ENCODE data around the gene DNMBP.

Gene DNMBP

DNA sequence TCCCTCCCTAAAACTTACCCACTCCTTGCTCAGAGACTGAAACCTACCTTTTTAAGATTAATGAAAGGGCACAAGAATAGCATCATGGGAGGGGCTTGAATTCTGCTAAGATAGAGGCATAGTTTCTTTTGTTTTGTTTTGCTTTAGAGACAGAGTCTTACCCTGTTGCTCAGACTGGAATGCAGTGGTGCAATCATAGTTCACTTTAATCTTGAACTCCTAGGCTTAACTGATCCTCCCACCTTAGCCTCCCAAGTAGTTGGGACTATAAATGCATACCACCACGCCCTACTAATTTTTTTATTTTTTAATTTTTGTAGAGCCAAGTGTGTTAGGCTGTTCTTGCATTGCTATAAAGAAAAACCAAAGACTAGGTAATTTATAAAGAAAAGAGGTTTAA, 17.7 kb upstream of the DNMBP start:
- TF ChIP-seq CTCF (conservative IDR thresholded peaks at IDR 0.05; ENCODE audit: low read depth, low read length), result no peak
- no peak overlapping the region for H3K4me3 ChIP-seq (ENCODE audit: low read depth, low read length)
- DNase-seq (ENCODE audit: low read depth), result no peak

DNA sequence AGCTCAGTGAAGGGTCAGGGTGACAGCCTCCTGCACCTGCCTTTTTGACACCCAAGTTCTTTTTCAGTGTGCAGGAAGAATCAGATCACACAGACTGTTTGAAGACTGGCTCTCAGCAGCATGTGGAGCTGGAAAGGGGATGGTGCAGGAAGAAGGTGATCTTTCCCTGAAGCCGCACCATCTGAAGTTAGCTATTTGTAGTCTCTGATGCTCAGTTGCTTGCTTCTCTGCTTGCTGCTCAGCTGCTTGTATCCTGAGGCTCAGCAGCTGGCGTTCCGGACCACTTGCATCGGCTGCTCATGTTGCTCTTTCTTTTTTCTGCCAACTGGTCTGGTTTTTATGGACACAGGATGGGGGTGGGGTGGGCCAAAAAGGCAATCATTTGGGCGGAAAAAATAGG, 15.8 kb upstream of the DNMBP start:
- no peak for DNase-seq (ENCODE audit: low read depth)
- no peak overlapping the region for H3K4me3 ChIP-seq (ENCODE audit: low read depth, low read length)
- TF ChIP-seq CTCF (conservative IDR thresholded peaks at IDR 0.05; ENCODE audit: low read depth, low read length), result no peak

GRCh38 chr10:100024748-100025147, 15.0 kb upstream of the DNMBP start:
- TF ChIP-seq CTCF (conservative IDR thresholded peaks at IDR 0.05; ENCODE audit: low read depth, low read length), result no peak

GRCh38 chr10:100022403-100022802, 12.7 kb upstream of the DNMBP start:
- TF ChIP-seq CTCF (conservative IDR thresholded peaks at IDR 0.05; ENCODE audit: low read depth, low read length), result no peak
- peak; percentile 78 for DNase-seq (ENCODE audit: low read depth)
- no peak overlapping the region for H3K4me3 ChIP-seq (ENCODE audit: low read depth, low read length)

More at GRCh38 chr10:100024748-100025147, 15.0 kb upstream of the DNMBP start:
- DNase-seq (ENCODE audit: low read depth), result no peak
- H3K4me3 ChIP-seq (ENCODE audit: low read depth, low read length), result no peak overlapping the region

GRCh38 chr10:100021322-100021721, 11.6 kb upstream of the DNMBP start:
- H3K4me3 ChIP-seq (ENCODE audit: low read depth, low read length), result no peak overlapping the region
- no peak for DNase-seq (ENCODE audit: low read depth)
- no peak for TF ChIP-seq CTCF (conservative IDR thresholded peaks at IDR 0.05; ENCODE audit: low read depth, low read length)

DNA sequence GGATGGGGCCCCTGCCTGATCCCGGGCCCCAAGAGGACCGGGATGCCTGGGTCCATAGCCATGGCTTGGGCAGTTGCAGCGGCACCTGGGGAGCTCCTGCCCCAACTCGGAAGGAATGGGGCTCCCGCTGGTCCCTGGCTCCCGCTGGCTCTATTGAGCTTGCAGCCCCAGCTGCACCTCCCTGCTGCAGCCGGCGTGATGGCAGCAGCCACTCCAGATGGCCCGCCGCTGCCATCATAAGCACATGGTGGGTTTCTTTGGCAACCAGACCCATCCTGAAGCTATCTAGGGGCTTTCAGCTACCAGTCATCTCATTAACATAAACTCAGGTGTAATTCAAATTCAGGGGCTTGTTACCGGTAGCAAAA, 11.1 kb upstream of the DNMBP start:
- no peak for TF ChIP-seq CTCF (conservative IDR thresholded peaks at IDR 0.05; ENCODE audit: low read depth, low read length)
- no peak for DNase-seq (ENCODE audit: low read depth)
- H3K4me3 ChIP-seq (ENCODE audit: low read depth, low read length), result no peak overlapping the region

- no peak overlapping the region for H3K4me3 ChIP-seq (ENCODE audit: low read depth, low read length)
- TF ChIP-seq CTCF (conservative IDR thresholded peaks at IDR 0.05; ENCODE audit: low read depth, low read length), result no peak
- no peak for DNase-seq (ENCODE audit: low read depth)
Observed at GRCh38 chr10:100020142-100020885, 10.6 kb upstream of the DNMBP start.
